H1 (cell line): ENCODE results near the gene PDE6D. TPM values are rescaled to one million over a fixed set of nuclear protein-coding genes. Genes with fewer than 3 reads are reported as not detected.

Source experiments
- CTCF ChIA-PET: fragments of 300-600 bp; sonication (Branson Sonifier 250); formaldehyde crosslinking; loops from one replicate; lab custom pipeline; 2021; ENCODE audit not compliant: partially characterized antibody; lab: Charles Lee
- POLR2A ChIA-PET: fragments of 300-600 bp; sonication (Branson Sonifier 250); formaldehyde crosslinking; loops from one replicate; lab custom pipeline; 2021; ENCODE audit warnings: inconsistent platforms; ENCODE audit not compliant: partially characterized antibody; lab: Charles Lee
- DNase-seq, 2 experiments: peaks; one replicate each; pipeline versions ENCODE4 v3.0.0 to v3.0.0-alpha.2; 2010 to 2022; ENCODE audit warnings: low spot score in 2 of 2, low read depth in 1 of 2, mixed read lengths in 1 of 2
- FAIRE-seq: peaks from 2 replicates; lab custom pipeline; 2011; peaks lifted over from hg19 to GRCh38; lab: Jason Lieb, UNC
- H2AFZ ChIP-seq: 2 replicates; pipeline ENCODE4 v1.8.1; 2012; ENCODE audit warnings: low read length, inconsistent platforms
- H2AK5ac ChIP-seq: 2 replicates; pipeline ENCODE4 v1.6.1; 2013; ENCODE audit warnings: low read depth, low read length
- H2BK120ac ChIP-seq: replicated peaks from 2 replicates; pipeline ENCODE3; 2013; ENCODE audit warnings: low read depth, low read length, inconsistent platforms
- H2BK12ac ChIP-seq: 2 replicates; pipeline ENCODE4 v1.6.1; 2013; ENCODE audit warnings: low read depth, low read length
- H2BK15ac ChIP-seq: 2 replicates; pipeline ENCODE4 v1.6.1; 2013; ENCODE audit warnings: low read length
- H2BK20ac ChIP-seq: 2 replicates; pipeline ENCODE4 v1.6.1; 2013; ENCODE audit warnings: low read length
- H2BK5ac ChIP-seq: 2 replicates; pipeline ENCODE4 v1.6.1; 2013; ENCODE audit warnings: low read depth, low read length
- H3K14ac ChIP-seq: 2 replicates; pipeline ENCODE4 v1.6.1; 2013; ENCODE audit warnings: inconsistent platforms; ENCODE audit not compliant: insufficient read length
- H3K18ac ChIP-seq: 2 replicates; pipeline ENCODE4 v1.6.1; 2013; ENCODE audit warnings: low read length; ENCODE audit errors: extremely low read depth
- H3K23ac ChIP-seq: 2 replicates; pipeline ENCODE4 v1.6.1; 2013; ENCODE audit warnings: inconsistent platforms; ENCODE audit not compliant: insufficient read length
- H3K23me2 ChIP-seq: 2 replicates; pipeline ENCODE4 v1.6.1; 2013; ENCODE audit warnings: low read depth, low read length
- H3K27ac ChIP-seq: 2 replicates; pipeline ENCODE4 v1.6.1; 2011; ENCODE audit warnings: low read depth, low read length, inconsistent platforms
- H3K27me3 ChIP-seq, 4 experiments: replicated peaks in 1 of 4; 1 replicate in 1 of 4; 2 replicates in 3 of 4; pipeline versions ENCODE4 v1.6.1 to v1.8.1; 2011 to 2013; ENCODE audit warnings: low read length in 3 of 4, mild to moderate bottlenecking in 3 of 4, inconsistent platforms in 2 of 4, mixed read lengths in 2 of 4, moderate library complexity in 1 of 4; ENCODE audit not compliant: control insufficient read depth in 3 of 4, insufficient read depth in 3 of 4; ENCODE audit errors: extremely low read depth in 1 of 4
- H3K36me3 ChIP-seq, 4 experiments: 2 replicates each; pipeline versions ENCODE4 v1.6.1 to v1.8.1; 2011 to 2013; ENCODE audit warnings: mild to moderate bottlenecking in 4 of 4, low read length in 3 of 4, moderate library complexity in 2 of 4, control low read depth in 1 of 4, inconsistent platforms in 1 of 4; ENCODE audit not compliant: insufficient read depth in 4 of 4, control insufficient read depth in 2 of 4
- H3K4ac ChIP-seq: replicated peaks from 2 replicates; pipeline ENCODE3; 2013; ENCODE audit warnings: low read length, low read depth, mixed read lengths, inconsistent platforms; ENCODE audit not compliant: insufficient read length
- H3K4me1 ChIP-seq, 4 experiments: replicated peaks in 1 of 4; 1 replicate in 1 of 4; 2 replicates in 3 of 4; pipeline versions ENCODE4 v1.6.1 to v1.8.1; 2011 to 2013; ENCODE audit warnings: low read length in 3 of 4, inconsistent platforms in 2 of 4, mixed read lengths in 1 of 4; ENCODE audit not compliant: insufficient read depth in 4 of 4, control insufficient read depth in 3 of 4
- H3K4me2 ChIP-seq, 2 experiments: 2 replicates each; pipeline versions ENCODE4 v1.6.1 to v1.8.1; 2011 to 2013; ENCODE audit warnings: low read depth in 2 of 2, low read length in 2 of 2, control low read depth in 1 of 2, inconsistent platforms in 1 of 2, mild to moderate bottlenecking in 1 of 2; ENCODE audit not compliant: insufficient read depth in 1 of 2
- H3K4me3 ChIP-seq, 4 experiments: fragments of 200-600, 300-600 bp in 1 of 4; sonication (generic), shearing (Covaris generic), sonication (Bioruptor Twin) in 1 of 4; 2 replicates each; pipeline versions ENCODE4 v1.5.1 to v1.8.1; 2011 to 2016; ENCODE audit warnings: low read length in 4 of 4, low read depth in 3 of 4, control low read depth in 2 of 4, inconsistent platforms in 2 of 4, mild to moderate bottlenecking in 2 of 4, mixed read lengths in 1 of 4, moderate library complexity in 1 of 4; ENCODE audit not compliant: insufficient read depth in 2 of 4; ENCODE audit errors: extremely low read depth in 1 of 4
- H3K56ac ChIP-seq: replicated peaks from 2 replicates; pipeline ENCODE3; 2013; ENCODE audit warnings: low read depth, mild to moderate bottlenecking, mixed read lengths, low read length, inconsistent platforms; ENCODE audit not compliant: insufficient read length
- H3K79me1 ChIP-seq: 2 replicates; pipeline ENCODE4 v1.6.1; 2013; ENCODE audit warnings: low read depth, low read length, control low read depth
- H3K79me2 ChIP-seq, 2 experiments: 2 replicates each; pipeline versions ENCODE4 v1.6.1 to v1.8.1; 2012 to 2013; ENCODE audit warnings: low read length in 2 of 2, mild to moderate bottlenecking in 2 of 2, inconsistent platforms in 1 of 2; ENCODE audit not compliant: insufficient read depth in 2 of 2, control insufficient read depth in 1 of 2
- H3K9ac ChIP-seq, 4 experiments: replicated peaks in 1 of 4; 1 replicate in 1 of 4; 2 replicates in 3 of 4; pipeline versions ENCODE4 v1.6.1 to v1.8.1; 2011 to 2013; ENCODE audit warnings: low read depth in 3 of 4, low read length in 3 of 4, control low read depth in 2 of 4, mild to moderate bottlenecking in 2 of 4, moderate library complexity in 2 of 4, inconsistent platforms in 1 of 4; ENCODE audit errors: extremely low read depth in 1 of 4
- H3K9me3 ChIP-seq, 2 experiments: 2 replicates each; pipeline versions ENCODE4 v1.6.1 to v1.8.1; 2012 to 2013; ENCODE audit warnings: mild to moderate bottlenecking in 2 of 2, moderate library complexity in 2 of 2, control low read depth in 1 of 2, inconsistent platforms in 1 of 2, low read depth in 1 of 2, low read length in 1 of 2, mixed read lengths in 1 of 2; ENCODE audit not compliant: insufficient read depth in 2 of 2
- H4K20me1 ChIP-seq, 2 experiments: replicated peaks in 1 of 2; 2 replicates each; pipeline versions ENCODE3 to v1.8.1; 2011 to 2013; ENCODE audit warnings: inconsistent platforms in 2 of 2, low read length in 2 of 2, mild to moderate bottlenecking in 1 of 2; ENCODE audit not compliant: insufficient read depth in 2 of 2, control insufficient read depth in 1 of 2
- H4K5ac ChIP-seq: 2 replicates; pipeline ENCODE4 v1.6.1; 2013; ENCODE audit warnings: low read length, low read depth, mixed read lengths, inconsistent platforms; ENCODE audit not compliant: insufficient read length
- H4K8ac ChIP-seq: 2 replicates; pipeline ENCODE4 v1.8.0; 2013; ENCODE audit warnings: mild to moderate bottlenecking, moderate library complexity, low read length, inconsistent platforms; ENCODE audit not compliant: insufficient read depth; ENCODE audit errors: extremely low read depth
- H4K91ac ChIP-seq: replicated peaks from 2 replicates; pipeline ENCODE3; 2013; ENCODE audit warnings: low read length, mixed read lengths, inconsistent platforms; ENCODE audit not compliant: insufficient read length
- ASH2L ChIP-seq: fragments of 200-600, 300-600 bp; sonication (generic); IDR thresholded peaks from one replicate; pipeline ENCODE4 v1.7.1; 2017; ENCODE audit warnings: low read length
- ATF3 ChIP-seq: IDR thresholded peaks from 2 replicates; pipeline ENCODE4 v1.6.1; 2011; ENCODE audit warnings: low read depth, mild to moderate bottlenecking, low read length; ENCODE audit not compliant: insufficient read depth
- CTCF ChIP-seq, 3 experiments: IDR thresholded peaks; 1 replicate in 2 of 3; 2 replicates in 1 of 3; pipeline versions ENCODE4 v1.5.1 to v1.6.1; 2011; ENCODE audit warnings: low read length in 3 of 3, mild to moderate bottlenecking in 3 of 3, inconsistent platforms in 2 of 3, low read depth in 1 of 3, moderate library complexity in 1 of 3; ENCODE audit not compliant: insufficient read depth in 1 of 3; ENCODE audit errors: control extremely low read depth in 1 of 3
- SIN3A ChIP-seq, 2 experiments: IDR thresholded peaks in 1 of 2; conservative IDR thresholded peaks in 1 of 2; 2 replicates each; pipeline ENCODE4 v1.6.1; 2011 to 2012; ENCODE audit warnings: low read length in 2 of 2, improper control_type of control experiment in 1 of 2, low read depth in 1 of 2, mild to moderate bottlenecking in 1 of 2
- SP1 ChIP-seq: IDR thresholded peaks from 2 replicates; pipeline ENCODE4 v1.6.1; 2011; ENCODE audit warnings: low read depth, low read length
- SUZ12 ChIP-seq: fragments of 200-600 bp; sonication (generic); IDR thresholded peaks from 2 replicates; pipeline ENCODE4 v1.6.1; 2012; ENCODE audit warnings: mild to moderate bottlenecking, inconsistent platforms, low read length, moderate library complexity, mixed read lengths
- TEAD4 ChIP-seq: IDR thresholded peaks from 2 replicates; pipeline ENCODE4 v1.6.1; 2012; ENCODE audit warnings: low read depth, low read length, inconsistent platforms, mixed read lengths
- WGBS, 2 experiments: shearing (Covaris generic) in 1 of 2; methylation state at CpG; one replicate each; pipeline versions ENCODE4 v1.1.6 to v1.1.7; 2013 to 2015; ENCODE audit warnings: low lambda C conversion rate in 2 of 2, mixed read lengths in 2 of 2, inconsistent platforms in 1 of 2, low coverage in 1 of 2, missing lambda C conversion rate in 1 of 2; ENCODE audit not compliant: insufficient replicate concordance in 2 of 2, insufficient coverage in 1 of 2, insufficient read length in 1 of 2; ENCODE audit errors: extremely low coverage in 1 of 2, missing lambda C conversion rate in 1 of 2; 5-methylcytosine and 5-hydroxymethylcytosine counted together
- polyA plus RNA-seq, 7 experiments: library from polyadenylated mRNA; depleted of rRNA in 3 of 7; stranded (reverse) in 5 of 7; unstranded in 2 of 7; fragments of >200 nt in 5 of 7; fragments of 200-250 nt in 2 of 7; gene quantifications; 1 replicate in 5 of 7; 2 replicates in 1 of 7; 4 replicates in 1 of 7; pipeline versions ENCODE4 v1.2.1 to v1.2.3, GENCODE V29; 2011 to 2013; ENCODE audit warnings: missing spikeins in 2 of 7, mixed read lengths in 2 of 7
- total RNA-seq: library from RNA; stranded (reverse); fragmentation: NEBNext Ultra II Directional; extraction: Animal tissue kit (Norgen Biotek cat#: 25700); gene quantifications from 2 replicates; pipeline ENCODE4 v1.2.1, GENCODE V29; 2021

Gene PDE6D
- total and polyA plus RNA-seq, 2 of the 8 experiments (the other 6 are each of a cell fraction or from before 2014, with no cell fraction given) = 33.7 to 63.9 TPM

- ChIA-PET POLR2A (interaction anchor here (1.1 to 2.8 kb wide), 4 partner anchors 11 to 332 kb away, joined by 3 to 10 read pairs (median 4); partner anchors contain the start of gene NCL), CTCF (interaction anchor here (0.5 to 9.9 kb wide), 14 partner anchors 8 to 497 kb away, joined by 3 to 74 read pairs (median 4); partner anchors contain the start of gene COPS7B)
- H2BK20ac ChIP-seq = no peak overlapping the region
- H3K27me3 ChIP-seq = no peaks in the 10 kb centered on the region
- H3K9me3 ChIP-seq = no peaks in the 10 kb centered on the region
- no peak overlapping the region for H3K4me3 ChIP-seq
- H3K4ac ChIP-seq = no peak overlapping the region
- FAIRE-seq (peak; percentile 74), DNase-seq (no peak)
- H3K27ac ChIP-seq = no peak overlapping the region
- H3K9ac ChIP-seq = no peak overlapping the region
- peaks cover 4 to 34% of the 10 kb centered on the region in 2 experiments for H3K79me2 ChIP-seq
- H3K56ac ChIP-seq = no peak overlapping the region
- H2BK5ac ChIP-seq = no peak overlapping the region
- peaks cover 3 to 6% of the 10 kb centered on the region in 2 experiments for H4K20me1 ChIP-seq
- no peak overlapping the region for H3K23ac ChIP-seq
- no peak overlapping the region for H4K91ac ChIP-seq
- no peak overlapping the region for H2BK15ac ChIP-seq
- no peaks in the 10 kb centered on the region for H3K4me1 ChIP-seq
- no peak overlapping the region for H3K18ac ChIP-seq
- 0 out of 2 replicates have a peak, but pooled peaks have one; percentile 18 for TF ChIP-seq TEAD4
- TF ChIP-seq CTCF (IDR thresholded peaks at IDR 0.05; ENCODE audit: control extremely low read depth in 1 of 3, insufficient read depth in 1 of 3, low read depth in 1 of 3, low read length in 3 of 3) = peak in 1 of 3 experiments; percentile 74; a peak in 2 of 4 replicates
- TF ChIP-seq SP1 = no peak
- TF ChIP-seq SUZ12 = no peak
- no peak for TF ChIP-seq ATF3
- TF ChIP-seq SIN3A (conservative IDR thresholded peaks at IDR 0.05 in 1 of 2, IDR thresholded peaks at IDR 0.05 in 1 of 2; ENCODE audit: low read depth in 1 of 2, low read length in 2 of 2) = no peak
- no peak for TF ChIP-seq ASH2L
- H2BK12ac ChIP-seq = no peak overlapping the region
- no peak overlapping the region for H2BK120ac ChIP-seq
- H3K36me3 ChIP-seq = peaks cover 12 to 60% (median 27%) of the 10 kb centered on the region in 4 experiments
- H2AK5ac ChIP-seq = no peak overlapping the region
- 93% methylated on average over 9 of the region's 9 CpGs; no CpG with 5 or more reads in 1 of the 2 experiments for WGBS, 2 experiments
- no peak overlapping the region for H3K14ac ChIP-seq
- H3K23me2 ChIP-seq = no peaks in the 10 kb centered on the region; the same call in 1 of the 2 replicates
- peaks cover 6% of the 10 kb centered on the region; the same call in 1 of the 2 replicates for H3K79me1 ChIP-seq
- H4K8ac ChIP-seq = no peak overlapping the region
- H2AFZ ChIP-seq = no peak overlapping the region
- H3K4me2 ChIP-seq = no peak overlapping the region
- H4K5ac ChIP-seq = no peak overlapping the region
Observed at GRCh38 chr2:231795525-231796327, 14.6 kb upstream of the PDE6D start.
